HEK293 (cell line): ENCODE results near the gene VGLL4.

Experiments
- CTCF ChIA-PET: fragments of 350-600 bp; formaldehyde crosslinking; extraction: SDS; loops from one replicate; lab custom pipeline; 2021; ENCODE audit warnings: antibody characterized with exemption; lab: Yijun Ruan, JAX
- POLR2A ChIA-PET: fragments of 300-600 bp; formaldehyde crosslinking; extraction: SDS; loops from one replicate; lab custom pipeline; 2020; ENCODE audit warnings: antibody characterized with exemption, inconsistent platforms; lab: Yijun Ruan, JAX
- H3K27ac ChIP-seq: fragments of 200-500 bp; sonication (Bioruptor generic); 2 replicates; pipeline ENCODE4 v1.5.1; 2014; ENCODE audit warnings: low read depth, low read length, control low read depth, inconsistent platforms; ENCODE audit errors: extremely low read depth
- H3K36me3 ChIP-seq, 2 experiments: fragments of 200-500 bp in 1 of 2; sonication (Bioruptor generic) in 1 of 2; 1 replicate in 1 of 2; 2 replicates in 1 of 2; pipeline ENCODE4 v1.5.1; 2014 to 2017; ENCODE audit warnings: inconsistent platforms in 2 of 2, low read length in 2 of 2; ENCODE audit not compliant: control insufficient read depth in 2 of 2, insufficient read depth in 1 of 2
- H3K4me1 ChIP-seq: fragments of 200-500 bp; sonication (Bioruptor generic); 2 replicates; pipeline ENCODE4 v1.5.1; 2014; ENCODE audit warnings: mild to moderate bottlenecking, low read length, inconsistent platforms; ENCODE audit not compliant: control insufficient read depth, insufficient read depth
- H3K4me3 ChIP-seq: 2 replicates; pipeline ENCODE4 v1.5.1; 2011; ENCODE audit warnings: low read depth, mild to moderate bottlenecking, control low read depth, low read length, moderate library complexity
- H3K9me3 ChIP-seq: fragments of 200-500 bp; sonication (Bioruptor generic); 2 replicates; pipeline ENCODE4 v1.5.1; 2014; ENCODE audit warnings: low read depth, low read length, inconsistent platforms; ENCODE audit not compliant: control insufficient read depth, insufficient read depth
- HIC1 ChIP-seq: fragments of 450-650 bp; formaldehyde crosslinking; IDR thresholded peaks from 2 replicates; pipeline ENCODE4 v1.5.1; 2016; ENCODE audit warnings: missing biosample characterization, missing genetic modification characterization
- OSR2 ChIP-seq: fragments of 450-650 bp; formaldehyde crosslinking; IDR thresholded peaks from 2 replicates; pipeline ENCODE4 v1.5.1; 2016; ENCODE audit warnings: missing biosample characterization, missing genetic modification characterization
- OVOL3 ChIP-seq: fragments of 450-650 bp; formaldehyde crosslinking; IDR thresholded peaks from 2 replicates; pipeline ENCODE4 v1.5.1; 2016; ENCODE audit warnings: missing biosample characterization, missing genetic modification characterization
- PRDM6 ChIP-seq: fragments of 450-650 bp; formaldehyde crosslinking; IDR thresholded peaks from 2 replicates; pipeline ENCODE4 v1.5.1; 2017; ENCODE audit warnings: missing biosample characterization, missing genetic modification characterization
- SCRT1 ChIP-seq: fragments of 450-650 bp; formaldehyde crosslinking; IDR thresholded peaks from 2 replicates; pipeline ENCODE4 v1.5.1; 2016; ENCODE audit warnings: missing biosample characterization, missing genetic modification characterization, borderline replicate concordance
- SP7 ChIP-seq: fragments of 450-650 bp; formaldehyde crosslinking; IDR thresholded peaks from 2 replicates; pipeline ENCODE4 v1.5.1; 2016; ENCODE audit warnings: missing biosample characterization, missing genetic modification characterization
- TCF7L2 ChIP-seq: IDR thresholded peaks from 2 replicates; pipeline ENCODE4 v1.6.1; 2011; ENCODE audit warnings: low read depth, mild to moderate bottlenecking, inconsistent platforms, low read length, moderate library complexity, borderline replicate concordance
- ZBTB1 ChIP-seq: fragments of 450-650 bp; formaldehyde crosslinking; IDR thresholded peaks from 2 replicates; pipeline ENCODE4 v1.5.1; 2016; ENCODE audit warnings: missing biosample characterization, missing genetic modification characterization
- ZBTB20 ChIP-seq: fragments of 450-650 bp; formaldehyde crosslinking; IDR thresholded peaks from 2 replicates; pipeline ENCODE4 v1.5.1; 2016; ENCODE audit warnings: missing biosample characterization, missing genetic modification characterization
- ZFP3 ChIP-seq: fragments of 450-650 bp; formaldehyde crosslinking; IDR thresholded peaks from 2 replicates; pipeline ENCODE4 v1.5.1; 2016; ENCODE audit warnings: low read depth, missing biosample characterization, missing genetic modification characterization
- ZNF2 ChIP-seq: fragments of 450-650 bp; formaldehyde crosslinking; IDR thresholded peaks from 2 replicates; pipeline ENCODE4 v1.5.1; 2016; ENCODE audit warnings: missing biosample characterization, missing genetic modification characterization
- ZNF302 ChIP-seq: fragments of 450-650 bp; formaldehyde crosslinking; IDR thresholded peaks from 2 replicates; pipeline ENCODE4 v1.5.1; 2016; ENCODE audit warnings: missing biosample characterization, missing genetic modification characterization, low read depth
- ZNF501 ChIP-seq: fragments of 450-650 bp; formaldehyde crosslinking; IDR thresholded peaks from 2 replicates; pipeline ENCODE4 v1.5.1; 2016; ENCODE audit warnings: missing biosample characterization, missing genetic modification characterization
- ZNF514 ChIP-seq: fragments of 450-650 bp; formaldehyde crosslinking; IDR thresholded peaks from 2 replicates; pipeline ENCODE4 v1.5.1; 2016; ENCODE audit warnings: missing biosample characterization, missing genetic modification characterization
- ZNF518A ChIP-seq: fragments of 450-650 bp; formaldehyde crosslinking; conservative IDR thresholded peaks from 2 replicates; pipeline ENCODE4 v1.5.1; 2016; ENCODE audit warnings: low read depth, missing biosample characterization, missing genetic modification characterization
- ZNF544 ChIP-seq: fragments of 450-650 bp; formaldehyde crosslinking; IDR thresholded peaks from 2 replicates; pipeline ENCODE4 v1.5.0; 2017; ENCODE audit warnings: missing biosample characterization, missing genetic modification characterization
- ZNF571 ChIP-seq: fragments of 450-650 bp; formaldehyde crosslinking; IDR thresholded peaks from 2 replicates; pipeline ENCODE4 v1.5.0; 2017; ENCODE audit warnings: missing biosample characterization, missing genetic modification characterization
- ZNF600 ChIP-seq: fragments of 450-650 bp; formaldehyde crosslinking; IDR thresholded peaks from 2 replicates; pipeline ENCODE4 v1.5.1; 2016; ENCODE audit warnings: missing biosample characterization, missing genetic modification characterization
- ZNF654 ChIP-seq: fragments of 450-650 bp; formaldehyde crosslinking; IDR thresholded peaks from 2 replicates; pipeline ENCODE4 v1.5.1; 2016; ENCODE audit warnings: low read depth, missing biosample characterization, missing genetic modification characterization
- ZNF76 ChIP-seq: fragments of 450-650 bp; formaldehyde crosslinking; IDR thresholded peaks from 2 replicates; pipeline ENCODE4; 2016; ENCODE audit warnings: low read depth, missing biosample characterization, missing genetic modification characterization, borderline replicate concordance
- ZNF843 ChIP-seq: fragments of 450-650 bp; formaldehyde crosslinking; IDR thresholded peaks from 2 replicates; pipeline ENCODE4 v1.5.1; 2016; ENCODE audit warnings: missing biosample characterization, missing genetic modification characterization

The VGLL4 gene

GRCh38 chr3:11619461-11619860 lies 24.3 kb downstream of the VGLL4 start (continued):
- TF ChIP-seq ZNF518A (tag by site-specific recombination) = no peak
- TF ChIP-seq ZBTB20 (tag by site-specific recombination) = no peak
- TF ChIP-seq ZNF843 (tag by site-specific recombination) = no peak
- no peak for TF ChIP-seq ZNF501
- no peak for TF ChIP-seq ZNF544 (tag by site-specific recombination)
- TF ChIP-seq ZNF571 (tag by site-specific recombination) = no peak
- TF ChIP-seq ZNF654 = no peak
- TF ChIP-seq ZNF514 (tag by site-specific recombination) = no peak
- TF ChIP-seq OVOL3 = no peak
- no peak for TF ChIP-seq ZFP3 (tag by site-specific recombination)
- no peak for TF ChIP-seq ZNF600

GRCh38 chr3:11618904-11619303 lies 24.8 kb downstream of the VGLL4 start:
- CTCF ChIA-PET = interaction anchor here (0.6 to 1.0 kb wide), 2 partner anchors 32 to 240 kb away, joined by 3 to 4 read pairs; no protein-coding TSS in a partner anchor
- H3K4me3 ChIP-seq = no peak overlapping the region
- POLR2A ChIA-PET = no interaction called here
- H3K36me3 ChIP-seq = no peaks in the 10 kb centered on the region
- H3K27ac ChIP-seq = no peak overlapping the region
- no peaks in the 10 kb centered on the region for H3K9me3 ChIP-seq
- TF ChIP-seq ZNF302 (tag by site-specific recombination) (no peak), SP7 (tag by site-specific recombination) (peak; percentile 40; the same call in 1 of the 2 replicates), TCF7L2 (peak; percentile 86), ZNF76 (tag by site-specific recombination) (no peak), ZNF2 (tag by site-specific recombination) (no peak), OSR2 (tag by site-specific recombination) (0 out of 2 replicates have a peak, but pooled peaks have one; percentile 12), HIC1 (tag by site-specific recombination) (no peak), ZBTB1 (tag by site-specific recombination) (no peak), PRDM6 (tag by site-specific recombination) (peak; percentile 55; the same call in 1 of the 2 replicates), SCRT1 (tag by site-specific recombination) (no peak)
- H3K4me1 ChIP-seq = peaks cover 8% of the 10 kb centered on the region
